K562 (cell line): ENCODE results near the gene BLID. TPM values are rescaled to one million over a fixed set of nuclear protein-coding genes. Genes with fewer than 3 reads are reported as not detected.

Experiments
- ATAC-seq: fragments of 200-7000 bp; cut with Tn5 transposase; 3 replicates; pipeline ENCODE4 v1.9.1; 2020; ENCODE audit warnings: moderate library complexity
- BruUV-seq: library from RNA; stranded (reverse); fragments of 400-500 nt; replicated peaks from 2 replicates; lab custom pipeline; 2021; lab: Mats Ljungman, UMichigan
- CTCF ChIA-PET: fragments of 300-600 bp; formaldehyde crosslinking; extraction: SDS; loops from one replicate; lab custom pipeline; 2021; ENCODE audit warnings: low intra/inter-chr PET ratio; lab: Yijun Ruan, JAX
- POLR2A ChIA-PET: fragments of 300-600, 350-650 bp; sonication (Branson Sonifier 250); formaldehyde crosslinking; extraction: SDS; loops from one replicate; lab custom pipeline; 2021; ENCODE audit warnings: antibody characterized with exemption, inconsistent platforms; lab: Yijun Ruan, JAX
- DNase-seq, 4 experiments: peaks; one replicate each; pipeline versions ENCODE4 v3.0.0 to v3.0.0-alpha.2; 2011 to 2018; ENCODE audit warnings: low spot score in 3 of 4, mixed read lengths in 3 of 4; ENCODE audit errors: extremely low read depth in 1 of 4
- FAIRE-seq: peaks from 2 replicates; lab custom pipeline; 2011; peaks lifted over from hg19 to GRCh38; lab: Jason Lieb, UNC
- H2AFZ ChIP-seq: 2 replicates; pipeline ENCODE4 v1.6.0; 2011; ENCODE audit warnings: low read depth, low read length, control low read depth, inconsistent platforms
- H3K27ac ChIP-seq: fragments of 200-600 bp; 3 replicates; pipeline ENCODE4 v1.8.0; 2011; ENCODE audit warnings: low read depth, mild to moderate bottlenecking, control low read depth, inconsistent platforms, low read length, moderate library complexity, mixed read lengths; ENCODE audit errors: extremely low read depth
- H3K27me3 ChIP-seq, 2 experiments: fragments of 300-600 bp in 1 of 2; 2 replicates in 1 of 2; 3 replicates in 1 of 2; pipeline versions ENCODE4 v1.6.0 to v1.8.0; 2011; ENCODE audit warnings: inconsistent platforms in 2 of 2, low read length in 2 of 2, mild to moderate bottlenecking in 1 of 2, mixed read lengths in 1 of 2, moderate library complexity in 1 of 2; ENCODE audit not compliant: control insufficient read depth in 2 of 2, insufficient read depth in 2 of 2
- H3K36me3 ChIP-seq: fragments of 300-600 bp; 3 replicates; pipeline ENCODE4 v1.8.0; 2011; ENCODE audit warnings: mild to moderate bottlenecking, low read length, inconsistent platforms; ENCODE audit not compliant: control insufficient read depth, insufficient read depth
- H3K4me1 ChIP-seq, 2 experiments: fragments of 200-600 bp in 1 of 2; replicated peaks in 1 of 2; 2 replicates in 1 of 2; 3 replicates in 1 of 2; pipeline versions ENCODE4 v1.5.1 to v1.8.0; 2011; ENCODE audit warnings: inconsistent platforms in 2 of 2, low read length in 2 of 2, mild to moderate bottlenecking in 1 of 2, mixed read lengths in 1 of 2, moderate library complexity in 1 of 2; ENCODE audit not compliant: control insufficient read depth in 2 of 2, insufficient read depth in 2 of 2
- H3K4me2 ChIP-seq: 2 replicates; pipeline ENCODE4 v1.6.1; 2011; ENCODE audit warnings: low read length, control low read depth, inconsistent platforms, mixed read lengths; ENCODE audit not compliant: insufficient read depth
- H3K4me3 ChIP-seq: fragments of 200-600 bp; sonication (generic), shearing (Covaris generic); 2 replicates; pipeline ENCODE4 v1.5.1; 2016; ENCODE audit warnings: control low read depth, inconsistent platforms
- H3K79me2 ChIP-seq: fragments of 200-600 bp; 3 replicates; pipeline ENCODE4 v1.8.0; 2011; ENCODE audit warnings: low read length, inconsistent platforms; ENCODE audit not compliant: control insufficient read depth, insufficient read depth
- H3K9ac ChIP-seq, 2 experiments: 2 replicates each; pipeline versions ENCODE4 v1.6.0 to v1.6.1; 2011; ENCODE audit warnings: low read depth in 2 of 2, low read length in 2 of 2, control low read depth in 1 of 2, inconsistent platforms in 1 of 2, mild to moderate bottlenecking in 1 of 2, mixed read lengths in 1 of 2; ENCODE audit not compliant: insufficient read depth in 1 of 2
- H3K9me1 ChIP-seq: one replicate; pipeline ENCODE4 v1.6.0; 2011; ENCODE audit warnings: inconsistent platforms, mild to moderate bottlenecking, low read length, moderate library complexity; ENCODE audit not compliant: control insufficient read depth, insufficient read depth
- H3K9me3 ChIP-seq: replicated peaks from 2 replicates; pipeline ENCODE4 v1.5.1; 2011; ENCODE audit warnings: low read depth, low read length, inconsistent platforms; ENCODE audit not compliant: control insufficient read depth, insufficient read depth
- H4K20me1 ChIP-seq: replicated peaks from 2 replicates; pipeline ENCODE4 v1.6.1; 2011; ENCODE audit warnings: low read length, inconsistent platforms, mixed read lengths; ENCODE audit not compliant: control insufficient read depth, insufficient read depth
- BCL6 ChIP-seq: fragments of 250-450 bp; sonication (Bioruptor Pico); IDR thresholded peaks from 2 replicates; pipeline ENCODE4 v1.4.0; 2020
- POLR2B ChIP-seq: fragments of 450-650 bp; IDR thresholded peaks from 2 replicates; pipeline ENCODE4 v1.6.1; 2018; ENCODE audit warnings: low read depth; ENCODE audit not compliant: partially characterized antibody
- ZBED1 ChIP-seq: IDR thresholded peaks from 2 replicates; pipeline ENCODE4 v1.6.1; 2014
- ZBTB1 ChIP-seq: sonication (generic); formaldehyde crosslinking; IDR thresholded peaks from 2 replicates; pipeline ENCODE4 v1.8.1; 2023; ENCODE audit warnings: missing genetic modification reagents, low read depth, mild to moderate bottlenecking, borderline replicate concordance
- ZNF668 ChIP-seq: fragments of 250-450 bp; sonication (Bioruptor Pico); IDR thresholded peaks from 2 replicates; pipeline ENCODE4 v1.8.0; 2022; ENCODE audit warnings: mild to moderate bottlenecking, inconsistent platforms
- WGBS: fragments of 100-300 bp; shearing (Covaris generic); methylation state at CpG from one replicate; pipeline ENCODE4 v1.1.6; 2016; ENCODE audit warnings: low coverage, mixed read lengths; ENCODE audit not compliant: insufficient coverage; ENCODE audit errors: missing lambda C conversion rate; 5-methylcytosine and 5-hydroxymethylcytosine counted together
- in situ Hi-C: fragments of 300-500 bp; cut with MboI; formaldehyde crosslinking; loops from 4 replicates; pipeline ENCODE4 v1.15.0; 2018; ENCODE audit warnings: inconsistent platforms, mixed read lengths
- intact Hi-C: fragments of 100-400 bp; cut with micrococcal nuclease; formaldehyde crosslinking; loops from 2 replicates; pipeline ENCODE4 v1.14.2; 2022
- polyA plus RNA-seq, 8 experiments: library from polyadenylated mRNA; depleted of rRNA in 4 of 8; stranded (reverse) in 5 of 8; unstranded in 3 of 8; fragments of >200 nt; fragmentation: Nextera tagmentation in 2 of 8; fragmentation: Illumina TruSeq in 1 of 8; extraction: Ambion mirVana in 2 of 8; extraction: Trizol in 1 of 8; gene quantifications; 2 replicates each; pipeline versions ENCODE4 v1.2.1 to v1.2.3, GENCODE V29; 2011 to 2014; ENCODE audit warnings: inconsistent platforms in 1 of 8, missing spikeins in 1 of 8
- total RNA-seq, 7 experiments: library from RNA; depleted of rRNA in 6 of 7; stranded (reverse); fragments of >200 nt in 6 of 7; fragmentation: Illumina TruSeq in 2 of 7; extraction: Trizol in 2 of 7; gene quantifications; 2 replicates each; pipeline versions ENCODE4 v1.2.1 to v1.2.3, GENCODE V29; 2011 to 2021; ENCODE audit warnings: low replicate concordance in 1 of 7
- TF ChIP-seq, protein P1 (sequence below): sonication (generic); formaldehyde crosslinking; IDR thresholded peaks from 2 replicates; pipeline ENCODE4 v1.8.0; 2022; ENCODE audit warnings: mild to moderate bottlenecking, missing genetic modification reagents
- TF ChIP-seq, protein P2 (sequence below): fragments of 450-650 bp; formaldehyde crosslinking; IDR thresholded peaks from 2 replicates; pipeline ENCODE4 v1.4.0; 2022; ENCODE audit warnings: missing genetic modification characterization

BLID gene
- total and polyA plus RNA-seq, 9 of the 15 experiments (the other 6 are each of a cell fraction or from before 2014, with no cell fraction given), result not detected

DNA sequence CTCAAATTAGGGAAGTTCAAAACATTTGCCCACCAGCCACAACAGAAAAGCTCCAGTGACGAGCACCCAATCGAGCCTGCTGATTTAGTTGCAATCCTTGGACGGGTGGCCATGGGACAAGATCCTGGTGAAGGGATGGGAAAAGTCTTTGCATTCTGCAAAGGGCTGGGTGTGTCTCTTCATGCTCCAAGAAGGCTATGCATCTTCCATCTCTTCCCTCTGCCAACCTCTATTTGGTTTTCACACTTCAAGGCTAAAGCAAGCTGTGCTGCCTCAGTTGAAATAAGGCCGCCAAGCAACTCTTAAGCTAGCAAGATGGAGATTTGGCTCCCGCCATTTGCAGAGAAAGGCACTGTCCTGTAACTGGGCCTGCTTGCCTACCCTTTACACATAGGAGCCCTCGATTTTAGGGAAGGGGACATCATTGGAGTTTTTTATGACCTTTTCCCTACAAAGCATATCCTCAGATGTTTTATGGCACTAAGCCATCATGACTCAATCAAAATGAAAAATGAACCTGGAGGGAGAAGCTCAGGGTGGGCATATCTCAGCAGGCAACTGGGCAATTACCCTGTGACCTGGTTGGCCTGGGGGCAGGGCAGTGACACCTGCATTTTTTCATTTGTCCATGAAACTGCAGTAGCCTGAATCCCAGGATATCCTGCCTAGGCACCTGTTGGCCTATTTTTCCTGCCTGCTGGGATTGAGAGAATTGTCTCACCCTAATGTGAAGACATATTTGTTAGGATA, 45.0 kb upstream of the BLID start:
- H3K9me3 ChIP-seq, result no peaks in the 10 kb centered on the region
- no peaks in the 10 kb centered on the region for H3K9me1 ChIP-seq
- no peaks in the 10 kb centered on the region for H4K20me1 ChIP-seq
- TF ChIP-seq POLR2B (no peak), BCL6 (CRISPR knock-in tag) (no peak), ZNF668 (no peak), ZBED1 (no peak), ZBTB1 (CRISPR knock-in tag) (no peak)
- TF ChIP-seq, protein P1, sequence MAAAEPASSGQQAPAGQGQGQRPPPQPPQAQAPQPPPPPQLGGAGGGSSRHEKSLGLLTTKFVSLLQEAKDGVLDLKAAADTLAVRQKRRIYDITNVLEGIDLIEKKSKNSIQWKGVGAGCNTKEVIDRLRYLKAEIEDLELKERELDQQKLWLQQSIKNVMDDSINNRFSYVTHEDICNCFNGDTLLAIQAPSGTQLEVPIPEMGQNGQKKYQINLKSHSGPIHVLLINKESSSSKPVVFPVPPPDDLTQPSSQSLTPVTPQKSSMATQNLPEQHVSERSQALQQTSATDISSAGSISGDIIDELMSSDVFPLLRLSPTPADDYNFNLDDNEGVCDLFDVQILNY, result no peak
- TF ChIP-seq, protein P2, sequence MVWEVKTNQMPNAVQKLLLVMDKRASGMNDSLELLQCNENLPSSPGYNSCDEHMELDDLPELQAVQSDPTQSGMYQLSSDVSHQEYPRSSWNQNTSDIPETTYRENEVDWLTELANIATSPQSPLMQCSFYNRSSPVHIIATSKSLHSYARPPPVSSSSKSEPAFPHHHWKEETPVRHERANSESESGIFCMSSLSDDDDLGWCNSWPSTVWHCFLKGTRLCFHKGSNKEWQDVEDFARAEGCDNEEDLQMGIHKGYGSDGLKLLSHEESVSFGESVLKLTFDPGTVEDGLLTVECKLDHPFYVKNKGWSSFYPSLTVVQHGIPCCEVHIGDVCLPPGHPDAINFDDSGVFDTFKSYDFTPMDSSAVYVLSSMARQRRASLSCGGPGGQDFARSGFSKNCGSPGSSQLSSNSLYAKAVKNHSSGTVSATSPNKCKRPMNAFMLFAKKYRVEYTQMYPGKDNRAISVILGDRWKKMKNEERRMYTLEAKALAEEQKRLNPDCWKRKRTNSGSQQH (CRISPR knock-in tag), result no peak
- TF ChIP-seq, all 486 proteins: peak for 0
- no peak overlapping the region for H3K4me3 ChIP-seq
- 0% methylated on average over 6 of the region's 6 CpGs for WGBS
- H3K79me2 ChIP-seq, result no peaks in the 10 kb centered on the region
- no peaks in the 10 kb centered on the region for H3K27me3 ChIP-seq
- ChIA-PET CTCF (no interaction called here), POLR2A (no interaction called here)
- in situ Hi-C loops, result no loop called here
- H3K4me1 ChIP-seq, result no peaks in the 10 kb centered on the region
- no peak overlapping the region for H3K4me2 ChIP-seq
- no peaks in the 10 kb centered on the region for H3K36me3 ChIP-seq
- DNase-seq, result no peak
- H3K9ac ChIP-seq, result no peak overlapping the region
- intact Hi-C loops, result no loop called here
- no peak for ATAC-seq
- H3K27ac ChIP-seq, result no peak overlapping the region
- FAIRE-seq, result no peak
- BruUV-seq, result no TSS peak
- H2AFZ ChIP-seq, result no peak overlapping the region
